Upper lobe of left lung (tissue), 4 donors: ENCODE data around the gene RAB6D.
"Not testable (repeated sequence)": the region's sequence is repeated elsewhere in the genome, so short reads cannot be mapped to it uniquely, and the experiment has no call there.

ENCODE experiments used
- CTCF ChIP-seq, 6 experiments: fragments of 450-650 bp in 4 of 6; fragments of 200-600 bp in 2 of 6; sonication (generic) in 2 of 6; IDR thresholded peaks; one replicate each; pipeline ENCODE4 v1.5.1; 2016 to 2019; ENCODE audit warnings: antibody characterized with exemption in 6 of 6
- EP300 ChIP-seq, 4 donors: sonication (generic); formaldehyde crosslinking; IDR thresholded peaks; one replicate each; pipeline ENCODE4 v1.5.1; 2017; ENCODE audit warnings: antibody characterized with exemption in 4 of 4, control low read depth in 2 of 4
- POLR2AphosphoS5 ChIP-seq, 2 donors: sonication (generic); formaldehyde crosslinking; IDR thresholded peaks; one replicate each; pipeline ENCODE4 v1.5.1; 2017; ENCODE audit warnings: antibody characterized with exemption in 2 of 2

- TF ChIP-seq CTCF, EP300, POLR2AphosphoS5 (IDR thresholded peaks at IDR 0.05): not testable (repeated sequence)
Observed at GRCh38 chr2:131347035-131347434, 16.9 kb downstream of the RAB6D start.
